Gastrocnemius medialis (tissue), 4 donors: ENCODE data around the gene SLC4A1AP. TPM values are rescaled to one million over a fixed set of nuclear protein-coding genes. Genes with fewer than 3 reads are reported as not detected.
"Not testable (repeated sequence)": the region's sequence is repeated elsewhere in the genome, so short reads cannot be mapped to it uniquely, and the experiment has no call there.

Experiments used
- ATAC-seq, 2 donors: fragments of 150-250 bp; one replicate each; pipeline ENCODE4 v1.9.1; 2016
- DNase-seq, 2 donors: peaks; one replicate each; pipeline ENCODE4 v3.0.0-alpha.2; 2019
- H3K27ac ChIP-seq, 4 donors: fragments of 200-600 bp; sonication (generic); 1 replicate in 1 of 4; 2 replicates in 3 of 4; pipeline ENCODE4 v1.5.1; 2016 to 2018; ENCODE audit warnings: mild to moderate bottlenecking in 2 of 4, moderate library complexity in 1 of 4
- H3K27me3 ChIP-seq, 3 donors: fragments of 200-600 bp; sonication (generic) in 2 of 3; 1 replicate in 1 of 3; 2 replicates in 2 of 3; pipeline versions ENCODE4 v1.5.1 to v1.6.0; 2016 to 2019; ENCODE audit warnings: mild to moderate bottlenecking in 1 of 3, moderate library complexity in 1 of 3
- H3K36me3 ChIP-seq, 2 donors: fragments of 200-600 bp; sonication (generic) in 1 of 2; one replicate each; pipeline ENCODE4 v1.5.1; 2017 to 2018
- H3K4me1 ChIP-seq, 2 donors: fragments of 200-600 bp; sonication (generic) in 1 of 2; one replicate each; pipeline ENCODE4 v1.5.1; 2016 to 2017; ENCODE audit warnings: mild to moderate bottlenecking in 2 of 2
- H3K4me3 ChIP-seq, 4 donors: fragments of 200-600 bp; sonication (generic) in 3 of 4; 1 replicate in 1 of 4; 2 replicates in 3 of 4; pipeline ENCODE4 v1.5.1; 2016 to 2019; ENCODE audit warnings: mild to moderate bottlenecking in 2 of 4
- H3K9me3 ChIP-seq, 3 donors: fragments of 200-600 bp; sonication (generic) in 2 of 3; 1 replicate in 1 of 3; 2 replicates in 2 of 3; pipeline ENCODE4 v1.5.1; 2016 to 2019
- CTCF ChIP-seq, 5 experiments: fragments of 450-650 bp in 3 of 5; fragments of 200-600 bp in 2 of 5; sonication (generic) in 2 of 5; IDR thresholded peaks in 4 of 5; conservative IDR thresholded peaks in 1 of 5; 1 replicate in 4 of 5; 2 replicates in 1 of 5; pipeline ENCODE4 v1.5.1; 2016 to 2019; ENCODE audit warnings: antibody characterized with exemption in 5 of 5, mild to moderate bottlenecking in 3 of 5, moderate library complexity in 3 of 5
- POLR2A ChIP-seq, 2 donors: fragments of 450-650 bp; IDR thresholded peaks; one replicate each; pipeline ENCODE4 v1.6.1; 2017; ENCODE audit warnings: antibody characterized with exemption in 2 of 2, mild to moderate bottlenecking in 2 of 2, moderate library complexity in 2 of 2
- in situ Hi-C, 4 donors: fragments of 200-750 bp; cut with MboI; loops; one replicate each; pipeline versions ENCODE4 v1.15.0 to v1.8.0; 2017; ENCODE audit warnings: low sequenced_read_pairs in 4 of 4
- intact Hi-C: fragments of 100-400 bp; cut with DNase I; formaldehyde crosslinking; loops from one replicate; pipeline ENCODE4 v1.15.1; 2023; ENCODE audit warnings: low total_unique reads
- total RNA-seq, 4 donors: library from RNA; depleted of rRNA; stranded (reverse); fragments of >200 nt; gene quantifications; one replicate each; pipeline versions ENCODE4 v1.1.0 to v1.2.3, GENCODE V29; 2016

SLC4A1AP gene
- total RNA-seq, 4 donors from 2014 or later: 32.1 to 44.2 (median 34.6) TPM

GRCh38 chr2:27628767-27629709 is 34.7 kb upstream of the SLC4A1AP start, which contains the start of the genes CCDC121 and GPN1:
Gene CCDC121 (minus strand): TSS chr2:27629012. CDS start chr2:27627799, 1,213 bp downstream.
Gene GPN1 (plus strand): TSS chr2:27629050. CDS start chr2:27629059, 9 bp downstream.
- no peaks in the 10 kb centered on the region for H3K9me3 ChIP-seq
- ATAC-seq (peak; percentile 93 to 94), DNase-seq (peak; percentile 72 to 80)
- H3K4me1 ChIP-seq: peaks cover 17 to 27% of the 10 kb centered on the region in 2 donors
- peak within 1 kb of the TSS; percentile 67 to 90 (median 87) for H3K4me3 ChIP-seq
- no peaks in the 10 kb centered on the region for H3K27me3 ChIP-seq
- TF ChIP-seq POLR2A (IDR thresholded peaks at IDR 0.05): peak; percentile 49 to 50
- TF ChIP-seq CTCF (IDR thresholded peaks at IDR 0.05 in 4 of 5, conservative IDR thresholded peaks at IDR 0.05 in 1 of 5): no peak
- H3K36me3 ChIP-seq: peaks cover 0 to 39% of the 10 kb centered on the region in 2 donors
- H3K27ac ChIP-seq: peak within 1 kb of the TSS; percentile 77 to 84 (median 81)
- intact Hi-C loops: loop anchor here (1.0 to 5.0 kb wide), 2 partner anchors 142 to 220 kb away; partner anchors contain the start of genes IFT172 and PPM1G
- in situ Hi-C loops: loop anchor here in 1 of 4 donors (25.0 kb wide), 1 partner anchor 167 kb away; no protein-coding TSS in a partner anchor

DNA sequence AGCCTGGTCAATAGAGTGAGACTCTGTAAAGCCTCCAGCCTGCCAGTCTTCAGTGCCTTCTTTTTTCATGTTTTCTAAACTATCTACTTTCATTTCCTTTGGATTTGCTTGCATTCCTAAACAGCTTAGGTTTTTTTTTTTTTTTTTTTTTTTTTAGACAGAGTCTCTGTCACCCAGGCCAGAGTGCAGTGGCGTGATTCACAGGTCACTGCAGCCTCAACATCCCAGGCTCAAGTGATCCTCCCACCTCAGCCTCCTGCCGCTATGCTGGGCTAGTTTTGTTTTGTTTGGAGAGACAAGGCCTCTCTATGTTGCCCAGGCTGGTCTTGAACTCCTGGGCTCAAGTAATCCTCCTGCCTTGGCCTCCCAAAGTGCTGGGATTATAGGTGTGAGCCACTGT is 33.4 kb upstream of the SLC4A1AP start:
- intact Hi-C loops: not testable (repeated sequence)

DNA sequence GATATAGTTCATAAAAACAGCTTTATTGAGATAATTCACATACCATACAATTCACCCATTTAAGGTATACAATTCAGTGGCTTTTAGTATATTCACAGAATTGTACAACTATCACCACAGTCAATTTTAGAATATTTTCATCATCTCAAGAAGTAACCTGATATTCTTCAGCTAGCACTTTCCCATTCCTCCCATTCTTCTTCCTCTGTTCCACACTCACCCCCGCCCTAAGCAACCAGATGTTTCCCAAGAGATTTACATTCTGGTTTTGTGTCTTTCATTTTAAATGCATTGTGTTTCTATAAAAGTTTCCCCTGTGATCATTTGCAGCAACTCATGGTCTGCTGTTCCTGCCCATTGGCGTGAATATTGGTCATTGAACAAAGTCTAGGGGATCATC is 29.4 kb upstream of the SLC4A1AP start:
- H3K27me3 ChIP-seq: no peaks in the 10 kb centered on the region
- no peak for DNase-seq
- in situ Hi-C loops: loop anchor here in 1 of 4 donors (25.0 kb wide), 1 partner anchor 172 kb away; no protein-coding TSS in a partner anchor
- no peak overlapping the region for H3K4me3 ChIP-seq
- ATAC-seq: no peak
- intact Hi-C loops: no loop called here
- peaks cover 8 to 9% of the 10 kb centered on the region in 2 donors for H3K4me1 ChIP-seq
- no peaks in the 10 kb centered on the region for H3K9me3 ChIP-seq
- H3K27ac ChIP-seq: no peak overlapping the region
- TF ChIP-seq POLR2A (IDR thresholded peaks at IDR 0.05) (no peak), CTCF (IDR thresholded peaks at IDR 0.05 in 4 of 5, conservative IDR thresholded peaks at IDR 0.05 in 1 of 5) (no peak)
- peaks cover 2 to 88% of the 10 kb centered on the region in 2 donors for H3K36me3 ChIP-seq

More for the DNA sequence above, 33.4 kb upstream of the SLC4A1AP start:
- not testable (repeated sequence) for H3K9me3 ChIP-seq, H3K27me3 ChIP-seq, H3K4me3 ChIP-seq, H3K27ac ChIP-seq, ATAC-seq, DNase-seq
- in situ Hi-C loops: loop anchor here in 1 of 4 donors (25.0 kb wide), 1 partner anchor 168 kb away; no protein-coding TSS in a partner anchor
- H3K36me3 ChIP-seq: peaks cover 0 to 47% of the 10 kb centered on the region in 2 donors
- peaks cover 17 to 27% of the 10 kb centered on the region in 2 donors for H3K4me1 ChIP-seq

DNA sequence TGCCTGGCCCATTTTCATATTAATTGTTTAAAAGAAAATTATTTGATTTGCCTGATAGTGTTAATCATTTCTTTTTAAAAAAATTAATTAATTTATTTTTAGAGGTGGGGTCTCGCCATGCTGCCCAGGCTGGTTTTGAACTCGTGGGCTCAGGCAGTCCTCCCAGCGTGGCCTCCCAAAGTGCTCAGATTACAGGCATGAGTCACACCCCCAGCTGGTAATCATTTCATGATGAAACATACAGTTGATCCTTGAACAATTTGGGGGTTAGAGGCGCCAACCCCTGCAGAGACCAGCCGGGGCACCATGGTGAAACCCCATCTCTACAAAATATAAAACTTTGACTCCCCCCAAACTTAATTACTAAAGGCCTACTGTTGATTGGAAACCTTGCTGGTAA is 26.9 kb upstream of the SLC4A1AP start:
- in situ Hi-C loops (loop anchor here in 1 of 4 donors (25.0 kb wide), 1 partner anchor 174 kb away; no protein-coding TSS in a partner anchor), intact Hi-C loops (no loop called here)
- Histone ChIP-seq H3K27me3 (no peaks in the 10 kb centered on the region), H3K36me3 (peaks cover 2 to 98% of the 10 kb centered on the region in 2 donors), H3K27ac (no peak overlapping the region), H3K9me3 (no peaks in the 10 kb centered on the region), H3K4me1 (no peaks in the 10 kb centered on the region), H3K4me3 (no peak overlapping the region)
- TF ChIP-seq CTCF (IDR thresholded peaks at IDR 0.05 in 4 of 5, conservative IDR thresholded peaks at IDR 0.05 in 1 of 5) (no peak), POLR2A (IDR thresholded peaks at IDR 0.05) (no peak)
- ATAC-seq (no peak), DNase-seq (no peak)
